ENCODE results near the gene ANKRD7.

ANKRD7 gene, protein sequence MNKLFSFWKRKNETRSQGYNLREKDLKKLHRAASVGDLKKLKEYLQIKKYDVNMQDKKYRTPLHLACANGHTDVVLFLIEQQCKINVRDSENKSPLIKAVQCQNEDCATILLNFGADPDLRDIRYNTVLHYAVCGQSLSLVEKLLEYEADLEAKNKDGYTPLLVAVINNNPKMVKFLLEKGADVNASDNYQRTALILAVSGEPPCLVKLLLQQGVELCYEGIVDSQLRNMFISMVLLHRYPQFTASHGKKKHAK

GRCh38 chr7:118224521-118224920 lies at the start of gene ANKRD7:
Gene ANKRD7, plus strand, starts transcription at chr7:118224704. Its CDS starts 127 bp downstream, at chr7:118224831.
- no peak for TF ChIP-seq CTCF (IDR thresholded peaks at IDR 0.05; ENCODE audit: low read depth, low read length, missing control alignments)
- H3K4me3 ChIP-seq (replicated peaks; ENCODE audit: low read depth, low read length): no peak within 1 kb of the TSS

GRCh38 chr7:118175740-118176139 lies 48.8 kb upstream of the ANKRD7 start:
- no peak for DNase-seq (ENCODE audit: extremely low read depth, low read depth)
- H3K4me3 ChIP-seq (replicated peaks; ENCODE audit: low read depth, low read length): no peak overlapping the region
- TF ChIP-seq CTCF (IDR thresholded peaks at IDR 0.05; ENCODE audit: low read depth, low read length, missing control alignments): no peak

More at GRCh38 chr7:118224521-118224920, at the start of gene ANKRD7:
- no peak for DNase-seq (ENCODE audit: extremely low read depth, low read depth)

DNA sequence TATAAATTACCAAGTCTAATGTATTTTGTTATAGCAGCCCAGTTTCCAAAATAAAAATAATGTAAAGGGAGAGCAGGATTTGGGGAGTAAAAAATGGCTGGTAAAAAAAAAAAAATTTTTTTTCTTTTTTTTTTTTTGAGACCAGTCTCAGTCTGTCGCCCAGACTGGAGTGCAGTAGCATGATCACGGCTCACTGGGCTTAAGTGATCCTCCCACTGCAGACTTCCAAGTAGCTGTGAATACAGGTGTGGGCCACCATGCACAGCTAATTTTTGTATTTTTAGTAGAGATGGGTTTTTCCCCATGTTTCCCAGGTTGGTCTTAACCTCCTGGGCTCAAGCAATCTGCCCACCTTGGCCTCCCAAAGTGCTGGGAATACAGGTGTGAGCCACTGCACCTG lies 45.3 kb upstream of the ANKRD7 start:
- H3K4me3 ChIP-seq (replicated peaks; ENCODE audit: low read depth, low read length): no peak overlapping the region
- TF ChIP-seq CTCF (IDR thresholded peaks at IDR 0.05; ENCODE audit: low read depth, low read length, missing control alignments): no peak
- DNase-seq (ENCODE audit: extremely low read depth, low read depth): no peak

GRCh38 chr7:118182593-118183427 lies 41.7 kb upstream of the ANKRD7 start:
- DNase-seq (ENCODE audit: extremely low read depth, low read depth): no peak
- TF ChIP-seq CTCF (IDR thresholded peaks at IDR 0.05; ENCODE audit: low read depth, low read length, missing control alignments): no peak
- H3K4me3 ChIP-seq (replicated peaks; ENCODE audit: low read depth, low read length): peak overlapping the region; percentile 62

DNA sequence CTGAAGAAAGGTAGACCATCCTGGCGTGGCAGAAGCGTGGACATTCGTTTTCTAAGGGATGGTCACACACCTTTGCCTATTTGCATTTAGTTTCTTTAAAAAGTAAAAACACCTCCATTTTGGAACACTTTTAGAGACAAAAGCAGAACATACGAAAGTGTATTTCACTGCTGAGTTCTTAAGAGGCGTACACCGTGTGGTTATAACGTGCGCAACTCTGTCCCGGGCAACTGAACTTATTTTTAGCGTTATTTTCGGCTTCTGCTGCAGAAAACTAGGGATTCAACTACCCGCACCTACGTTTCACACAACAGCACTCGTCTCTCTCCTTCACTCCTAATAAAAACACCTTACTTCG lies 41.1 kb upstream of the ANKRD7 start:
- no peak for TF ChIP-seq CTCF (IDR thresholded peaks at IDR 0.05; ENCODE audit: low read depth, low read length, missing control alignments)
- no peak for DNase-seq (ENCODE audit: extremely low read depth, low read depth)
- peak overlapping the region; percentile 62 for H3K4me3 ChIP-seq (replicated peaks; ENCODE audit: low read depth, low read length)

- H3K4me3 ChIP-seq (replicated peaks; ENCODE audit: low read depth, low read length): peak within 1 kb of the TSS; percentile 62
- peak; percentile 97 for DNase-seq (ENCODE audit: extremely low read depth, low read depth)
- no peak for TF ChIP-seq CTCF (IDR thresholded peaks at IDR 0.05; ENCODE audit: low read depth, low read length, missing control alignments)
These were observed 40.5 kb upstream of the ANKRD7 start, which contains the start of gene LSM8 for GRCh38 chr7:118183786-118184564. Gene LSM8, plus strand, starts transcription at chr7:118184164. Its CDS starts 60 bp downstream, at chr7:118184224.

All from HFF-Myc (cell line).